SK-N-SH treated with all-trans-retinoic acid at 6 μM for 48 hours (cell line): ENCODE data around the gene TNFRSF11A.

ENCODE experiments used
- ATAC-seq: fragments of 200-7000 bp; cut with Tn5 transposase; 3 replicates; pipeline ENCODE4 v1.9.1; 2020; ENCODE audit warnings: mild to moderate bottlenecking, moderate library complexity
- ARNTL ChIP-seq: fragments of 450-650 bp; formaldehyde crosslinking; IDR thresholded peaks from 2 replicates; pipeline ENCODE4 v1.5.0; 2020; ENCODE audit warnings: low read depth, mild to moderate bottlenecking, moderate library complexity, borderline replicate concordance
- BACH2 ChIP-seq: fragments of 250-450 bp; sonication (Bioruptor Pico); IDR thresholded peaks from 2 replicates; pipeline ENCODE4 v1.9.0; 2021; ENCODE audit warnings: mild to moderate bottlenecking, borderline replicate concordance
- ESRRG ChIP-seq: fragments of 250-450 bp; sonication (Bioruptor Pico); IDR thresholded peaks from 2 replicates; pipeline ENCODE4 v1.6.1; 2021; ENCODE audit warnings: mild to moderate bottlenecking
- GLIS3 ChIP-seq: fragments of 250-450 bp; sonication (Bioruptor Pico); IDR thresholded peaks from 2 replicates; pipeline ENCODE4 v1.5.0; 2020; ENCODE audit warnings: mild to moderate bottlenecking, moderate library complexity
- ISL1 ChIP-seq: fragments of 250-450 bp; sonication (Bioruptor Pico); IDR thresholded peaks from 2 replicates; pipeline ENCODE4 v2.1.2; 2022; ENCODE audit warnings: mild to moderate bottlenecking, moderate library complexity
- TCF4 ChIP-seq: fragments of 250-450 bp; sonication (Bioruptor Pico); IDR thresholded peaks from 2 replicates; pipeline ENCODE4 v1.8.0; 2021; ENCODE audit warnings: mild to moderate bottlenecking, moderate library complexity, borderline replicate concordance
- ZC3H10 ChIP-seq: fragments of 250-450 bp; sonication (Bioruptor Pico); IDR thresholded peaks from 2 replicates; pipeline ENCODE4 v1.5.1; 2021; ENCODE audit warnings: mild to moderate bottlenecking, moderate library complexity
- ZFP3 ChIP-seq: fragments of 250-450 bp; sonication (Bioruptor Pico); IDR thresholded peaks from 2 replicates; pipeline ENCODE4 v1.5.0; 2020; ENCODE audit warnings: mild to moderate bottlenecking, moderate library complexity
- ZFP30 ChIP-seq: fragments of 450-650 bp; formaldehyde crosslinking; IDR thresholded peaks from 2 replicates; pipeline ENCODE4 v1.5.0; 2022; ENCODE audit warnings: mild to moderate bottlenecking, moderate library complexity
- ZNF565 ChIP-seq: fragments of 450-650 bp; formaldehyde crosslinking; conservative IDR thresholded peaks from 2 replicates; pipeline ENCODE4 v1.5.0; 2020; ENCODE audit warnings: low read depth, mild to moderate bottlenecking, moderate library complexity
- ZNF70 ChIP-seq: fragments of 450-650 bp; formaldehyde crosslinking; IDR thresholded peaks from 2 replicates; pipeline ENCODE4 v1.5.0; 2020; ENCODE audit warnings: mild to moderate bottlenecking, moderate library complexity
- ZNF8 ChIP-seq: fragments of 450-650 bp; formaldehyde crosslinking; IDR thresholded peaks from 2 replicates; pipeline ENCODE4 v1.5.0; 2020; ENCODE audit warnings: mild to moderate bottlenecking, moderate library complexity
- TF ChIP-seq, protein P1 (sequence below): fragments of 250-450 bp; sonication (Bioruptor Pico); IDR thresholded peaks from 2 replicates; pipeline ENCODE4 v1.5.1; 2021; ENCODE audit warnings: mild to moderate bottlenecking, moderate library complexity
- TF ChIP-seq, protein P2 (sequence below): fragments of 250-450 bp; sonication (Bioruptor Pico); IDR thresholded peaks from 2 replicates; pipeline ENCODE4 v1.5.1; 2020; ENCODE audit warnings: low read depth, mild to moderate bottlenecking, moderate library complexity
- TF ChIP-seq, protein P3 (sequence below): fragments of 250-450 bp; sonication (Bioruptor Pico); IDR thresholded peaks from 2 replicates; pipeline ENCODE4 v1.8.0; 2021; ENCODE audit warnings: low read depth, mild to moderate bottlenecking, moderate library complexity, borderline replicate concordance
- TF ChIP-seq, protein P4 (sequence below): fragments of 250-450 bp; sonication (Bioruptor Pico); IDR thresholded peaks from 2 replicates; pipeline ENCODE4 v1.5.0; 2020; ENCODE audit warnings: mild to moderate bottlenecking, moderate library complexity
- TF ChIP-seq, protein P5 (sequence below): fragments of 250-450 bp; sonication (Bioruptor Pico); IDR thresholded peaks from 2 replicates; pipeline ENCODE4 v1.8.0; 2020; ENCODE audit warnings: mild to moderate bottlenecking, moderate library complexity, borderline replicate concordance

The TNFRSF11A gene

DNA sequence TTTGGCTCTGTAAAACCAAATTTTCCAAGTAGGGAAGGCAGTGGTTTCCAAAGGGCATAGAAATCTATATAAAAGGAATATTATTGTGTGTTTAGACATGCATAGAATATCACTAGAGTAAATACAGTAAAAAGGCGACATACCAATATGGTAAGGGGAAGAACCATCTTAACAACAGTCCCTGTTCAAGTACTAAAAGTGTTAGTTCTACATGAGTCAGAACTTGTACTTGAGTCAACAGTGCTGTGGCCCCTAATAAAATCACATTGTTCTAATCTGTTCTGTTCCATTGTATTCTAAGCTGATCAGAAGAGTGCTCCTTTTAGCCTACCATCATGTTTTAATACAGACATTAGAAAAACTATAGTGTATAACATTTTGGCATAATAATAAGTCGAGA lies 36.1 kb upstream of the TNFRSF11A start:
- TF ChIP-seq ZC3H10 (no peak), ZFP30 (CRISPR knock-in tag) (no peak), TCF4 (CRISPR knock-in tag) (no peak), ZFP3 (CRISPR knock-in tag) (no peak), ZNF565 (CRISPR knock-in tag) (no peak), ARNTL (CRISPR knock-in tag) (no peak), ISL1 (CRISPR knock-in tag) (no peak), ESRRG (CRISPR knock-in tag) (no peak), ZNF8 (no peak), ZNF70 (no peak)
- TF ChIP-seq, protein P1, sequence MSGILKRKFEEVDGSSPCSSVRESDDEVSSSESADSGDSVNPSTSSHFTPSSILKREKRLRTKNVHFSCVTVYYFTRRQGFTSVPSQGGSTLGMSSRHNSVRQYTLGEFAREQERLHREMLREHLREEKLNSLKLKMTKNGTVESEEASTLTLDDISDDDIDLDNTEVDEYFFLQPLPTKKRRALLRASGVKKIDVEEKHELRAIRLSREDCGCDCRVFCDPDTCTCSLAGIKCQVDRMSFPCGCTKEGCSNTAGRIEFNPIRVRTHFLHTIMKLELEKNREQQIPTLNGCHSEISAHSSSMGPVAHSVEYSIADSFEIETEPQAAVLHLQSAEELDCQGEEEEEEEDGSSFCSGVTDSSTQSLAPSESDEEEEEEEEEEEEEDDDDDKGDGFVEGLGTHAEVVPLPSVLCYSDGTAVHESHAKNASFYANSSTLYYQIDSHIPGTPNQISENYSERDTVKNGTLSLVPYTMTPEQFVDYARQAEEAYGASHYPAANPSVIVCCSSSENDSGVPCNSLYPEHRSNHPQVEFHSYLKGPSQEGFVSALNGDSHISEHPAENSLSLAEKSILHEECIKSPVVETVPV (CRISPR knock-in tag): no peak
- no peak for ATAC-seq

DNA sequence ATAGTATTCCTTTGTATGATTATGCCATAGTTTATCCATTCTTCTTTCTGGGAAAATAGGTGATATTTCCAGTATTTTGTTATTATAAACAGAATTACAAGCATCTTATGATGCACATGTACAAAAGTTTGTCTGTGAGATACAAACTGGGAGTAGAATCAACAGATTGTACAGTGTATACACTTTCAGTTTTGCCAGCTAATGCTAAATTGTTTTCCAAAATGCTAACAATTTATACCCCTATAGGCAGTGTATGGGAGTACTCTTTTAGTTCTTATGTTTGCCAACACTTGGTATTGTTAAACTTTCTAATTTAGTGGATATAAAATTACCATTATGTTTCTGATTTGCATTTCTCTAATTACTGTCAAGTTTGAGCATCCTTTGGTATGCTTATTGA lies 31.0 kb upstream of the TNFRSF11A start:
- ATAC-seq: no peak
- TF ChIP-seq BACH2 (CRISPR knock-in tag): no peak
- no peak for TF ChIP-seq ZFP3 (CRISPR knock-in tag)
- TF ChIP-seq, protein P2, sequence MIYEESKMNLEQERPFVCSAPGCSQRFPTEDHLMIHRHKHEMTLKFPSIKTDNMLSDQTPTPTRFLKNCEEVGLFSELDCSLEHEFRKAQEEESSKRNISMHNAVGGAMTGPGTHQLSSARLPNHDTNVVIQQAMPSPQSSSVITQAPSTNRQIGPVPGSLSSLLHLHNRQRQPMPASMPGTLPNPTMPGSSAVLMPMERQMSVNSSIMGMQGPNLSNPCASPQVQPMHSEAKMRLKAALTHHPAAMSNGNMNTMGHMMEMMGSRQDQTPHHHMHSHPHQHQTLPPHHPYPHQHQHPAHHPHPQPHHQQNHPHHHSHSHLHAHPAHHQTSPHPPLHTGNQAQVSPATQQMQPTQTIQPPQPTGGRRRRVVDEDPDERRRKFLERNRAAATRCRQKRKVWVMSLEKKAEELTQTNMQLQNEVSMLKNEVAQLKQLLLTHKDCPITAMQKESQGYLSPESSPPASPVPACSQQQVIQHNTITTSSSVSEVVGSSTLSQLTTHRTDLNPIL (CRISPR knock-in tag): no peak

DNA sequence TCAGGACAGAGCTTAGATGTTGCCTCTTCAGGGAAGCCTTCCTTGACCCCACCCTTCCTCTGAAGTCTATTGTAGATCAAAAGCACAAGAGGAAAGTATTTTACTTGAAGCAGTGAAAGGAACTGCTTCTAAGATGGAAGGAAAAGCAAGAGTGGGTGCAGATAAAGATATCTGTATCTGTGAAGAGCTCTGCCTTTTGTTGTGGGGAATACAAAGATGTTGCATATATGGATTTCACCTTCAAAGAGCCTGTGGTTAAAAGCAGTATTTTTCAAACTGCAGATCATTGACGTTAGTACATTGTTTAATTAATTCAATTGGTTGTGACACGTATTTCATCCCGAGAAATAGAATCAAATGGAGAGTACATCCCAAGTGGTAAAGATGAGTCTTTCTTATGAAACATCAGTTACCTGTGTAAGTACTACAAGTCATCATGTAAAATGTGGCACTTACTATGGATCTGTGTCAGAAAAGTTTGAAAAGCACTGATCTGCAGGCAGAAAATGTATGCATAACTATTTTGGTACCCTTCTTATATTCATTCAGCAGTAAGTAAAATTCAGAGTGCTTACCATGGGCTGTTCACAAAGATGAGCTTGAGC lies 24.6 kb upstream of the TNFRSF11A start:
- TF ChIP-seq GLIS3 (CRISPR knock-in tag): no peak
- TF ChIP-seq, protein P2 (CRISPR knock-in tag): no peak
- TF ChIP-seq, protein P3, sequence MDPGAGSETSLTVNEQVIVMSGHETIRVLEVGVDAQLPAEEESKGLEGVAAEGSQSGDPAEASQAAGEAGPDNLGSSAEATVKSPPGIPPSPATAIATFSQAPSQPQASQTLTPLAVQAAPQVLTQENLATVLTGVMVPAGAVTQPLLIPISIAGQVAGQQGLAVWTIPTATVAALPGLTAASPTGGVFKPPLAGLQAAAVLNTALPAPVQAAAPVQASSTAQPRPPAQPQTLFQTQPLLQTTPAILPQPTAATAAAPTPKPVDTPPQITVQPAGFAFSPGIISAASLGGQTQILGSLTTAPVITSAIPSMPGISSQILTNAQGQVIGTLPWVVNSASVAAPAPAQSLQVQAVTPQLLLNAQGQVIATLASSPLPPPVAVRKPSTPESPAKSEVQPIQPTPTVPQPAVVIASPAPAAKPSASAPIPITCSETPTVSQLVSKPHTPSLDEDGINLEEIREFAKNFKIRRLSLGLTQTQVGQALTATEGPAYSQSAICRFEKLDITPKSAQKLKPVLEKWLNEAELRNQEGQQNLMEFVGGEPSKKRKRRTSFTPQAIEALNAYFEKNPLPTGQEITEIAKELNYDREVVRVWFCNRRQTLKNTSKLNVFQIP (CRISPR knock-in tag): no peak
- no peak for TF ChIP-seq ZNF8
- no peak for TF ChIP-seq ZNF70
- no peak for TF ChIP-seq TCF4 (CRISPR knock-in tag)
- TF ChIP-seq, protein P4, sequence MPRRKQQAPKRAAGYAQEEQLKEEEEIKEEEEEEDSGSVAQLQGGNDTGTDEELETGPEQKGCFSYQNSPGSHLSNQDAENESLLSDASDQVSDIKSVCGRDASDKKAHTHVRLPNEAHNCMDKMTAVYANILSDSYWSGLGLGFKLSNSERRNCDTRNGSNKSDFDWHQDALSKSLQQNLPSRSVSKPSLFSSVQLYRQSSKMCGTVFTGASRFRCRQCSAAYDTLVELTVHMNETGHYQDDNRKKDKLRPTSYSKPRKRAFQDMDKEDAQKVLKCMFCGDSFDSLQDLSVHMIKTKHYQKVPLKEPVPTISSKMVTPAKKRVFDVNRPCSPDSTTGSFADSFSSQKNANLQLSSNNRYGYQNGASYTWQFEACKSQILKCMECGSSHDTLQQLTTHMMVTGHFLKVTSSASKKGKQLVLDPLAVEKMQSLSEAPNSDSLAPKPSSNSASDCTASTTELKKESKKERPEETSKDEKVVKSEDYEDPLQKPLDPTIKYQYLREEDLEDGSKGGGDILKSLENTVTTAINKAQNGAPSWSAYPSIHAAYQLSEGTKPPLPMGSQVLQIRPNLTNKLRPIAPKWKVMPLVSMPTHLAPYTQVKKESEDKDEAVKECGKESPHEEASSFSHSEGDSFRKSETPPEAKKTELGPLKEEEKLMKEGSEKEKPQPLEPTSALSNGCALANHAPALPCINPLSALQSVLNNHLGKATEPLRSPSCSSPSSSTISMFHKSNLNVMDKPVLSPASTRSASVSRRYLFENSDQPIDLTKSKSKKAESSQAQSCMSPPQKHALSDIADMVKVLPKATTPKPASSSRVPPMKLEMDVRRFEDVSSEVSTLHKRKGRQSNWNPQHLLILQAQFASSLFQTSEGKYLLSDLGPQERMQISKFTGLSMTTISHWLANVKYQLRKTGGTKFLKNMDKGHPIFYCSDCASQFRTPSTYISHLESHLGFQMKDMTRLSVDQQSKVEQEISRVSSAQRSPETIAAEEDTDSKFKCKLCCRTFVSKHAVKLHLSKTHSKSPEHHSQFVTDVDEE (CRISPR knock-in tag): no peak
- TF ChIP-seq, protein P5, sequence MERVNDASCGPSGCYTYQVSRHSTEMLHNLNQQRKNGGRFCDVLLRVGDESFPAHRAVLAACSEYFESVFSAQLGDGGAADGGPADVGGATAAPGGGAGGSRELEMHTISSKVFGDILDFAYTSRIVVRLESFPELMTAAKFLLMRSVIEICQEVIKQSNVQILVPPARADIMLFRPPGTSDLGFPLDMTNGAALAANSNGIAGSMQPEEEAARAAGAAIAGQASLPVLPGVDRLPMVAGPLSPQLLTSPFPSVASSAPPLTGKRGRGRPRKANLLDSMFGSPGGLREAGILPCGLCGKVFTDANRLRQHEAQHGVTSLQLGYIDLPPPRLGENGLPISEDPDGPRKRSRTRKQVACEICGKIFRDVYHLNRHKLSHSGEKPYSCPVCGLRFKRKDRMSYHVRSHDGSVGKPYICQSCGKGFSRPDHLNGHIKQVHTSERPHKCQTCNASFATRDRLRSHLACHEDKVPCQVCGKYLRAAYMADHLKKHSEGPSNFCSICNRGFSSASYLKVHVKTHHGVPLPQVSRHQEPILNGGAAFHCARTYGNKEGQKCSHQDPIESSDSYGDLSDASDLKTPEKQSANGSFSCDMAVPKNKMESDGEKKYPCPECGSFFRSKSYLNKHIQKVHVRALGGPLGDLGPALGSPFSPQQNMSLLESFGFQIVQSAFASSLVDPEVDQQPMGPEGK (CRISPR knock-in tag): no peak
- no peak for TF ChIP-seq ARNTL (CRISPR knock-in tag)
- TF ChIP-seq, all 23 proteins: peak for 0
- ATAC-seq: no peak
